Measurements from ENCODE around the gene FRMD1.

DNA sequence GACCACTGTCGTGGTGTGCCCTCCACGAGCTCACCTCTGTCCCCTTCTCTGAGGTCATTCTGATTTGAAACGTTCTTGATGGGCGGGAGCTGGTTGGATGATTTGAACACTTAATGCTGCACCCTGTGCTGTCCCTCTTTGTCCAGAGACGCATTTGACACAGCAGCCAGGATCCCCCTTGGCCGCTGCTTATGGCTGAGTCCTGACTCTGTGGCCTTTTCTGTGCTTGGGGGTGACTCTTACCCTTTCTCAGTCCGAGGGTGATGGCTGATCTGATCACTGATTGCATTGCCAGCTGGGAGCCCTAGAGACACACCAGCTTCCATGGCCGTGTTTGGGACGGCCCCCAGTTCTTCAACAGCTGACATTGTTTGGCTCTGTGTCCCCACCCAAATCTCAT, 43.5 kb upstream of the FRMD1 start:
- TF ChIP-seq GATA2 (IDR thresholded peaks at IDR 0.05; ENCODE audit: low read depth, low read length) (no peak), GATA3 (IDR thresholded peaks at IDR 0.05; ENCODE audit: low read depth, low read length) (no peak)

Data from SH-SY5Y (cell line).